RWPE2 (cell line): Measurements from ENCODE around the gene CAPN12.
"Not testable (repeated sequence)": the region's sequence is repeated elsewhere in the genome, so short reads cannot be mapped to it uniquely, and the experiment has no call there.

Source experiments
- ATAC-seq: fragments of 200-7000 bp; cut with Tn5 transposase; 3 replicates; pipeline ENCODE4 v1.9.1; 2021; ENCODE audit warnings: low read depth
- DNase-seq: peaks from one replicate; pipeline ENCODE4 v3.0.0-alpha.2; 2020; ENCODE audit warnings: low spot score
- H3K27ac ChIP-seq: fragments of 450-650 bp; 2 replicates; pipeline ENCODE4 v1.5.1; 2017; ENCODE audit warnings: mild to moderate bottlenecking; ENCODE audit not compliant: poor library complexity, severe bottlenecking
- H3K27me3 ChIP-seq: fragments of 250-450 bp; sonication (Bioruptor Pico); 2 replicates; pipeline ENCODE4 v1.5.1; 2021; ENCODE audit warnings: mild to moderate bottlenecking, moderate library complexity; ENCODE audit not compliant: insufficient read depth, poor library complexity, severe bottlenecking
- H3K36me3 ChIP-seq: fragments of 250-450 bp; sonication (Bioruptor Pico); 2 replicates; pipeline ENCODE4 v1.5.1; 2020; ENCODE audit warnings: low read depth, mild to moderate bottlenecking, moderate library complexity
- H3K4me1 ChIP-seq: fragments of 250-450 bp; sonication (Bioruptor Pico); 2 replicates; pipeline ENCODE4 v1.5.1; 2021; ENCODE audit warnings: mild to moderate bottlenecking, moderate library complexity; ENCODE audit not compliant: insufficient read depth, poor library complexity, severe bottlenecking
- H3K4me3 ChIP-seq: fragments of 250-450 bp; sonication (Bioruptor Pico); 2 replicates; pipeline ENCODE4 v1.5.1; 2021; ENCODE audit warnings: mild to moderate bottlenecking, moderate library complexity; ENCODE audit not compliant: severe bottlenecking
- H3K9me3 ChIP-seq: fragments of 250-450 bp; sonication (Bioruptor Pico); 2 replicates; pipeline ENCODE4 v1.5.1; 2021; ENCODE audit warnings: mild to moderate bottlenecking, moderate library complexity; ENCODE audit not compliant: severe bottlenecking
- TF ChIP-seq, protein P1 (sequence below): fragments of 450-650 bp; IDR thresholded peaks from one replicate; pipeline ENCODE4 v1.5.1; 2017; ENCODE audit warnings: mild to moderate bottlenecking, moderate library complexity; ENCODE audit not compliant: poor library complexity, severe bottlenecking

The CAPN12 gene

DNA sequence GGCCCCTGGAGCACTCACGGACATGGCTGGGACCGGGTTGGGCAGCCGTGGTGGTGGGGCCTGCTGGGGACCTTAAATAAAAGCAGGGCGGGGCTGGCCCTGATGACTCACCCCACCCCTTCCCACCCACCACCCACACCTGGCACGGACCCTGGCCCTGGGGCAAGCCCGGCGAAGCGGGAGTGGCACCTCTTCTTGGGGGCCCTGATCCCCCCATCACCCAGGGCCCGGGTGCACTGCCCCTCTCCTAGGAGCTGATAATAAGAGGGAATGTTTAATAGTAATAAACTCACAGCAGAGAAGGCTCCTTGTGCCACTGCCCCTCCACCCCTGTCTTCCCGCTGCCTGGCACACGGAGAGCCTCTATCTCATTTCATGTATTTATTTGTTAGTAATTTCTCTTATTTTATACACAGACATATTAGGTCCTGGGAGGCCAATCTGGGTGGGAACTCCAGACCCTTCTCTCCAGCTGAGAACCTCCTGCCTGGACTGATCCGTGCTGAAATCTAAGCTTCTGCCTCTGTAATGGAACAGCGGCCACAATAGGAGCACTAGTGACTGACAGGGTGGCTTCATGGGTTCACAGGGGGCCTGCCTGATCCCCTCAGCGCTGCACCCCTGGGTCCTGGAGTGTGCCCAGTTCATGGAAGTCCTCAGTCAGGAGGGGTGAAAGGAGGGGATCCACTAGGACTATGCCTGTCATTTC, 29.3 kb upstream of the CAPN12 start, which contains the start of gene LGALS7:
Gene LGALS7, minus strand, starts transcription at position 49 of the 709 bp plus-strand sequence. Its CDS starts 25 bp downstream, at position 24.
- DNase-seq, result no peak
- no peak for ATAC-seq
- Histone ChIP-seq H3K9me3 (no peaks in the 10 kb centered on the region), H3K27me3 (no peaks in the 10 kb centered on the region), H3K36me3 (no peaks in the 10 kb centered on the region), H3K27ac (peak within 1 kb of the TSS; percentile 52), H3K4me3 (no peak within 1 kb of the TSS), H3K4me1 (peaks cover 15% of the 10 kb centered on the region)
- TF ChIP-seq, protein P1, sequence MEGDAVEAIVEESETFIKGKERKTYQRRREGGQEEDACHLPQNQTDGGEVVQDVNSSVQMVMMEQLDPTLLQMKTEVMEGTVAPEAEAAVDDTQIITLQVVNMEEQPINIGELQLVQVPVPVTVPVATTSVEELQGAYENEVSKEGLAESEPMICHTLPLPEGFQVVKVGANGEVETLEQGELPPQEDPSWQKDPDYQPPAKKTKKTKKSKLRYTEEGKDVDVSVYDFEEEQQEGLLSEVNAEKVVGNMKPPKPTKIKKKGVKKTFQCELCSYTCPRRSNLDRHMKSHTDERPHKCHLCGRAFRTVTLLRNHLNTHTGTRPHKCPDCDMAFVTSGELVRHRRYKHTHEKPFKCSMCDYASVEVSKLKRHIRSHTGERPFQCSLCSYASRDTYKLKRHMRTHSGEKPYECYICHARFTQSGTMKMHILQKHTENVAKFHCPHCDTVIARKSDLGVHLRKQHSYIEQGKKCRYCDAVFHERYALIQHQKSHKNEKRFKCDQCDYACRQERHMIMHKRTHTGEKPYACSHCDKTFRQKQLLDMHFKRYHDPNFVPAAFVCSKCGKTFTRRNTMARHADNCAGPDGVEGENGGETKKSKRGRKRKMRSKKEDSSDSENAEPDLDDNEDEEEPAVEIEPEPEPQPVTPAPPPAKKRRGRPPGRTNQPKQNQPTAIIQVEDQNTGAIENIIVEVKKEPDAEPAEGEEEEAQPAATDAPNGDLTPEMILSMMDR, result no peak

DNA sequence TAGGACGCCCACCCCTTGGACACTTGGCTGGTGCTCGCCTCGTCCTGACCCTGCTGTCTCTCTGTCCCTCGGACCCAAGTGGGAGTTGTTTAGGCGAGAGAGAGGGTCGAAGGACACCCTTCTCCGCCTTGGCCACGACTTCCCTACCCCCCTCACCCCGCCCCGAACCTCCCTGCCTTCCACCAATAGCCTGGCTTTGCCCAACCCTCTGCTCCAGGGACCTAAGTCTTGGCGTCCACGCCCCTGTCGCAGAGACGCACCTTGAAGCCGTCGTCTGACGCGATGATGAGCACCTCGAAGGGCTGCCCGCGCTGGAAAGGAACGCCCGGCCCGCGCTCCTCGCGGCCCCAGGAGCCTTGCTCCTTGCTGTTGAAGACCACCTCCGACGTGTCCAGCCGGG, 27.3 kb upstream of the CAPN12 start:
- peaks cover 15% of the 10 kb centered on the region for H3K4me1 ChIP-seq
- not testable (repeated sequence) for DNase-seq, H3K4me3 ChIP-seq, H3K9me3 ChIP-seq, H3K27me3 ChIP-seq, ATAC-seq, H3K36me3 ChIP-seq, H3K27ac ChIP-seq

DNA sequence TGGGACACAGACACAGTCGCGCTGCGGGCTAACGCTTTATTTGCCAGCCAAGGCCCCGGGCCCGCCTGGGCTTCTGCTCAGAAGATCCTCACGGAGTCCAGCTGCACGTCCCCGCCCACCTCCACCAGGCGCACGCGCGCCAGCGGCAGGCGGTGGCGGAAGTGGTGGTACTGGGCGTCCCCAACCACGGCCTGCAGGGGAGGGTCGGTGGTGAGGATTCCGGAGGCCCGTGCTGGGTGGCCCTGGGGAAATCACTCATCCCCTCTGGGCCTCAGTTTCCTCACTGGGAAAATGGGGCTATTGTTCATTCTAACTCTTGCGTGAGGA, 26.6 kb upstream of the CAPN12 start:
- not testable (repeated sequence) for H3K9me3 ChIP-seq, H3K4me3 ChIP-seq, H3K27ac ChIP-seq, ATAC-seq, H3K27me3 ChIP-seq, DNase-seq, H3K36me3 ChIP-seq
- H3K4me1 ChIP-seq, result peaks cover 12% of the 10 kb centered on the region

DNA sequence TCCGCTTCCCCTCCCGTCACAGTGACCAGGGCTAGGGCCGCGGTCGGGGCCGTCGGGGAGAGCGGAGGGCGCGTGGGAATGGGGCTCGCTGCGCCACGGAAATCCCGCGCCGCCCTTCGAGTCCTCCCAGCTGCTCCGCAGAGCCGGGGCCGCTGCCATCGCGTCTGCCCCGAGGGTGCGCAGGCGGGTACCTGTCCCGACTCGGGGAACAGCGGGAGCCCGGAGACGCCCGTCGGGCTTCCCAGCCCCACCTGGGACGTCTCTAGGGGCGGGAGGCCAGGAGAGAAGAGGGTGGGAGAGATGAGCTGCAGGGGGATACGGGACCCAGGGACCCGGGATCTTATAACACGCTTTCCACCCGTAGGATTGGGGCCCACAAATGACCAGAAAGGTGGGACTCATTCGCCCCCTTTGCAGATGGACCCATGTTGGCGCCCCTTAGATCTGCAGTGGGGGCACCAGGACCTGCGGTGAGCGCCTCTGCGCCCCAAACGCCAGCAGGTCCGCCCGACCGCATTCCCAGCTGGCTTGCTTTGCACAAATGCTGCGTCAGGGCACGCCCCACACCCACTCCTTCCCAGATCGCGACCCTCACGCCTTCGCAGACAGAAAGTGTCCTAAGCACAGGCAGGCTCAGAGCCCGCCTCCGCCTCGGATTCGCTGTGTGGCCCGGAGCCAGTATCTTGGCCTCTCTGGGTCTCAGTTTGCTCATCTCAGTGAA, 26.1 kb upstream of the CAPN12 start:
- H3K4me1 ChIP-seq, DNase-seq, ATAC-seq, H3K27me3 ChIP-seq, H3K27ac ChIP-seq, H3K9me3 ChIP-seq, H3K4me3 ChIP-seq, H3K36me3 ChIP-seq: not testable (repeated sequence)

DNA sequence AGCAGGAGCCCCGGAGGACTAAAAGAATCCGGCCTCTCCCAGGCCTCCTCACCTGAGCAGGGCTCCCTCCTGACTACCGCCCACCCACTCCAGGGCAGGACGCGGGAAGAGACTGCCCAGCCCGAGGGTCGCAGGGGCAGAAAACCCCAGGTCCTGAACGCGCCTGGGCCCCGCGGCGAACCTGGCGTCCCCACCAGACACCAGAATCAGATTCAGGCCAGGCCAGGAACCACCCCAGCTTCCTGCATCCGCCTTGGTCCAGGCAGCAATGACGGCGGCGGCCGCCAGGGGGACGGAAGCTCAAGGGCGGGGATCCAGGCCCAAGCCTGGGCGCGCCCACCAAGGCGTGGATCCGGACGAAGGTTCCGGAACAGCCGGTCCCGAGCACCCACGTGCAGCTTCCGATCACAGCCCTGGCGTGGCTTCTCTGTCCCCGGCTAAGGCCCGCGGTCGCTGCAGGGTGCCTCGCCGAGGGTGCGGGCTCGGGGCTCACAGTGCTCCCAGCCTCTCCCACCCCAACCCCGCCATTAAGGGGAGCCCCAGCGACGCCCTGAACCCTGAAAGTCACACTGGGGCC, 25.4 kb upstream of the CAPN12 start:
- ATAC-seq, result peak; percentile 68
- DNase-seq, result no peak
- H3K4me3 ChIP-seq, result no peak overlapping the region

More for the DNA sequence above, 25.4 kb upstream of the CAPN12 start:
- no peak overlapping the region for H3K27ac ChIP-seq
- no peaks in the 10 kb centered on the region for H3K27me3 ChIP-seq
- H3K9me3 ChIP-seq, result no peaks in the 10 kb centered on the region
- no peaks in the 10 kb centered on the region for H3K36me3 ChIP-seq
- TF ChIP-seq, protein P1, result peak; percentile 55
- H3K4me1 ChIP-seq, result peaks cover 1% of the 10 kb centered on the region
